ENCODE measurements around the gene USP35. TPM values are rescaled to one million over a fixed set of nuclear protein-coding genes. Genes with fewer than 3 reads are reported as not detected.
"Not testable (repeated sequence)": the region's sequence is repeated elsewhere in the genome, so short reads cannot be mapped to it uniquely, and the experiment has no call there.

The USP35 gene
- total RNA-seq, 1 donor from 2014 or later, result 6.8 TPM

DNA sequence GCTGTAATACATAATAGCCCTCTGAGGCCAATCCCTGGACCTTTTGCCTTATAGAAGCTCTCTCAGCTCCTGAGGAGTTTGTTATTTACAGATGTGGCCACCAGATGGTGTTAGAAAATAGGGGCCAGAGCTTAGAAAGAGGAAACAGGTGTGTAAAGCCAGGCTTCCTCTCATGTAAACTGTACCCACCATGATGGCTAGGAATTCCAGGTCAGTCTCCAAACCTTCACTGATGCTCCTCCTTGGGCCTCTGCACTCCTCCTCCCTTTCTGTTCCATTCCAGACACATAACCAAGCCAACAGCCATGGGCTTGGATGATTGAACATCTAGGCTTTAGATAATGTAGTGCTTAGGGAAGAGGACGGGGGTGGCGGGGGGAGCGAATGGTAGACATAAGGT, 39.7 kb downstream of the USP35 start:
- intact Hi-C loops (cut with DNase I), result no loop called here
- no peaks in the 10 kb centered on the region for H3K27me3 ChIP-seq (ENCODE audit: low read depth)

DNA sequence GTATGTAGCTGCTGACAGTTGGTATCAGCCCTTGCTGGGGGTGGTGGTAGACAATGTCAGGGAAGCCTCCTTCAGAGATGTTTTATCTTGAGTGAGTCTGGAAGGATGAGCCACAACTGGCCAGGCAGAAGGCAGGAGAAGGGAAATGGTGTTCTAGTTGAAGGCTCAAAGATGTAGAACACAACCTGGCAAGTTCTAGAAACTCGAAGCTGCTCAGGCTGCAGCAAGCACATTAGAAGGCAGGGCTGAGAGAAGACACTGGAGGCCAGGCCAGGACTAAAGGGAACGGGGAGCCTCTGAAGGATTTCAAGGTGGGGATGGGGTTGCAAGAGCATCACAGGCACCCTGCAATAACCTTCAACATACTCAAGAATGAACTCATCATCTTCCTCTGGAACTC, 40.4 kb downstream of the USP35 start:
- H3K27ac ChIP-seq, result no peak overlapping the region

More for the DNA sequence above, 39.7 kb downstream of the USP35 start:
- H3K9me3 ChIP-seq, result no peaks in the 10 kb centered on the region
- ATAC-seq (peak; percentile 78 to 88), DNase-seq (no peak)
- peaks cover 24% of the 10 kb centered on the region for H3K4me1 ChIP-seq
- no peak overlapping the region for H3K4me3 ChIP-seq
- H3K36me3 ChIP-seq, result peaks cover 39% of the 10 kb centered on the region
- no peak overlapping the region for H3K27ac ChIP-seq
- TF ChIP-seq, protein P1, sequence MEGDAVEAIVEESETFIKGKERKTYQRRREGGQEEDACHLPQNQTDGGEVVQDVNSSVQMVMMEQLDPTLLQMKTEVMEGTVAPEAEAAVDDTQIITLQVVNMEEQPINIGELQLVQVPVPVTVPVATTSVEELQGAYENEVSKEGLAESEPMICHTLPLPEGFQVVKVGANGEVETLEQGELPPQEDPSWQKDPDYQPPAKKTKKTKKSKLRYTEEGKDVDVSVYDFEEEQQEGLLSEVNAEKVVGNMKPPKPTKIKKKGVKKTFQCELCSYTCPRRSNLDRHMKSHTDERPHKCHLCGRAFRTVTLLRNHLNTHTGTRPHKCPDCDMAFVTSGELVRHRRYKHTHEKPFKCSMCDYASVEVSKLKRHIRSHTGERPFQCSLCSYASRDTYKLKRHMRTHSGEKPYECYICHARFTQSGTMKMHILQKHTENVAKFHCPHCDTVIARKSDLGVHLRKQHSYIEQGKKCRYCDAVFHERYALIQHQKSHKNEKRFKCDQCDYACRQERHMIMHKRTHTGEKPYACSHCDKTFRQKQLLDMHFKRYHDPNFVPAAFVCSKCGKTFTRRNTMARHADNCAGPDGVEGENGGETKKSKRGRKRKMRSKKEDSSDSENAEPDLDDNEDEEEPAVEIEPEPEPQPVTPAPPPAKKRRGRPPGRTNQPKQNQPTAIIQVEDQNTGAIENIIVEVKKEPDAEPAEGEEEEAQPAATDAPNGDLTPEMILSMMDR (IDR thresholded peaks at IDR 0.05), result peak; percentile 53

DNA sequence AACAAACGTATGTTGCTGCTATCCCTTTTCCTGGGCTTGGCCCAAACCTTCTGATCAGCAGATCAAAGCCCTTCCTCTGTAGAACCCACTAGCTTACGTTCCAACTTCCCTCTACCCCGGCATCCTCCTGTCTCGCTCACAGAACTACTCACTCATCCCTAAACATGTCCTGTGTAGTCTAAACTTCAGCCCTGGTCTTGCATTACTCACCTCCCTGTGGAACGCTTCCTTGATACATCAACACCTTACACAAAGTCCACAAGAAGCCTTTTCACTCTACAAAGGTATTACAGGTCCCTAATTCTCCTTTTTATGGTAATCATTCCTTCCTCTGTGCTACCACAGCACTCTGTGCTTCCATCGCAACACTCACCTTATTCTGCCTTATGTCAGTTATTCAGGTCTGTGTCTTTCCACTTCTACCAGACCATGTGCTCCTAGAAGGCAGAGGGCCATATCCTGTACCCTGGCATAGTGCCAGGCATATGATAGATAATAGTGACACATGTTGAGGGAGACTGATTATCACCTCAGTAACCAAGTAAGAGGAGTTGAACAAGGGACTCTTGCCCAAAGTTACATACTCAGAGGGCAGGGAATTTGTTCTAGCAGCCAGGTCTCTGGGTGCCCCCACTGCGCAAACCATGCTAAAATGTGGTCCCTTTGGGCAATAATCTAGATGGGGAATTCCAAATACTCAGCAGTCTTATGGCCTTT, 41.6 kb downstream of the USP35 start:
- no peak overlapping the region for H3K27ac ChIP-seq
- TF ChIP-seq, protein P1 (IDR thresholded peaks at IDR 0.05), result no peak
- intact Hi-C loops (cut with DNase I), result no loop called here
- no peaks in the 10 kb centered on the region for H3K9me3 ChIP-seq
- no peaks in the 10 kb centered on the region for H3K27me3 ChIP-seq (ENCODE audit: low read depth)
- DNase-seq (no peak), ATAC-seq (no peak)
- no peak overlapping the region for H3K4me3 ChIP-seq
- H3K4me1 ChIP-seq, result peaks cover 24% of the 10 kb centered on the region
- H3K36me3 ChIP-seq, result peaks cover 20% of the 10 kb centered on the region

More for the DNA sequence above, 40.4 kb downstream of the USP35 start:
- ATAC-seq, result no peak
- Histone ChIP-seq H3K36me3 (peaks cover 33% of the 10 kb centered on the region), H3K9me3 (no peaks in the 10 kb centered on the region), H3K27me3 (ENCODE audit: low read depth) (no peaks in the 10 kb centered on the region), H3K4me1 (peaks cover 24% of the 10 kb centered on the region), H3K4me3 (no peak overlapping the region)
- intact Hi-C loops (cut with DNase I), result no loop called here
- DNase-seq, result no peak
- TF ChIP-seq, protein P1 (IDR thresholded peaks at IDR 0.05), result no peak

DNA sequence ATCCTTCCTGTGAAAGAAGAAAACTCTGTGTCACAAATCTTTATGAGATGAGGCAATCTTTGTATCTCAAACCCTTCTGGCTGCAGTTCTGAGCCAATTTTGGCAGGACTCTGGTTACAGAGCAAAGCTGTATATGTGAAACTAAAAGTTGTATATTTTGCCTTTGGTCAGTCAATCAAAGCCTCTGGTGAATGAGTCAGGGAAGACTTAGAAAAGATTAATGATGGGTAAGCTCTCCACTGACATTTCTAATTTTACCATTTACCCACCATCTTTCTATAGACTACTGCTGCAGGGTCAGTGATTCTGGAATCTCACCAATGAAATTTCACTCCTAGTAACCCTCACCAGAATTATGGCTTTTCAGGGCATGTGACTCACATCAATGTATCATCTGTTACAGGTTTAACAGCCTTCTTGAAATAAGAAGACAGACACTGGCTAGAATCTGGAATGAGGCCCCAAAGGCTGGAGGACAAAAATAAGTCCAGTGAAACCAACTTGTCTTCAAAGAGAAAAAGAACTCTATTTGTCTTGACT, 43.3 kb downstream of the USP35 start:
- intact Hi-C loops (cut with DNase I), result no loop called here
- peaks cover 3% of the 10 kb centered on the region for H3K36me3 ChIP-seq
- H3K4me3 ChIP-seq, result no peak overlapping the region
- H3K27me3 ChIP-seq (ENCODE audit: low read depth), result no peaks in the 10 kb centered on the region
- TF ChIP-seq, protein P1 (IDR thresholded peaks at IDR 0.05), result no peak
- no peaks in the 10 kb centered on the region for H3K9me3 ChIP-seq
- peaks cover 24% of the 10 kb centered on the region for H3K4me1 ChIP-seq
- DNase-seq (no peak), ATAC-seq (no peak)
- H3K27ac ChIP-seq, result peak overlapping the region; percentile 11

DNA sequence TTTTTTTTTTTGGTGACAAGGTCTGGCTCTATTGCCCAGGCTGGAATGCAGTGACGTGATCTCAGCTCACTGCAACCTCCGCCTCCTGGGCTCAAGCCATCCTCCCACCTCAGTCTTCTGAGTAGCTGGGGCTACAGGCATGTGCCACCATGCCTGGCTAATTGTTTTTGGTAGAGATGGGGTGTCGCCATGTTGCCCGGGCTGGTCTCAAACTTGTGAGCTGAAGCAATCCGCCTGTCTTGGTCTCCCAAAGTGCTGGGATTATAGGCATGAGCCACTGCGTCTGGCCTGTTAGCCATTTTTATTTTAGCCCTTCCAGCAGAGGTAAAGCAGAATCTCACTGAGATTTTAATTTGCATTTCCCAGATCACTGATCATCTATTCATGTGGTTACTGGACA, 44.3 kb downstream of the USP35 start:
- H3K27ac ChIP-seq; DNase-seq; H3K27me3 ChIP-seq (ENCODE audit: low read depth); H3K9me3 ChIP-seq; H3K4me3 ChIP-seq; intact Hi-C loops (cut with DNase I); ATAC-seq; H3K36me3 ChIP-seq: not testable (repeated sequence)
- H3K4me1 ChIP-seq, result peaks cover 24% of the 10 kb centered on the region

DNA sequence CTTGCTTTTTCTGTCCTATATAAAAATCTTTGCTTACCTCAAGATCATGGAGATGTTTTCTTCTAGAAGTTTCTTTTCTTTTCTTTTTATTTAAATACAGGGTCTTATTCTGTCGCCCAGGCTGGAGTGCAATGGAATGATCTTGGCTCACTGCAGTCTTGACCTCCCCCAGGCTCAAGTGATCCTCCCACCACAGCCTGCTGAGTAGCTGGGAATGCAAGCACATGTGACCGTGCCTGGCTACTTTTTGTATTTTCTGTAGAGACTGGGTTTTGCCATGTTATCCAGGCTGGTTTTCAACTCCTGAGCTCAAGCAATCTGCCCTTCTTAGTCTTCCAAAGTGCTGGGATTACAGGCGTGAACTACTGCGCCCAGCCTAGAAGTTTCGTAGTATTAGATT, 45.3 kb downstream of the USP35 start:
- TF ChIP-seq, protein P1 (IDR thresholded peaks at IDR 0.05), result no peak
- intact Hi-C loops (cut with DNase I), result no loop called here
- Histone ChIP-seq H3K27me3 (ENCODE audit: low read depth) (no peaks in the 10 kb centered on the region), H3K9me3 (peaks cover 5% of the 10 kb centered on the region), H3K36me3 (no peaks in the 10 kb centered on the region), H3K4me1 (peaks cover 22% of the 10 kb centered on the region), H3K4me3 (no peak overlapping the region), H3K27ac (no peak overlapping the region)
- no peak for ATAC-seq
- DNase-seq, result no peak

Measured in lower lobe of right lung (tissue), 2 donors.